GM12891 (cell line): ENCODE data around the gene MRPL9.
"Not testable (repeated sequence)": the region's sequence is repeated elsewhere in the genome, so short reads cannot be mapped to it uniquely, and the experiment has no call there.

Experiments
- POLR2A ChIP-seq: IDR thresholded peaks from 2 replicates; pipeline ENCODE4 v1.6.1; 2011; ENCODE audit warnings: low read depth, low read length, control low read depth
- POLR2AphosphoS5 ChIP-seq: IDR thresholded peaks from 2 replicates; pipeline ENCODE4 v1.6.1; 2011; ENCODE audit warnings: low read depth, low read length, control low read depth
- POU2F2 ChIP-seq: IDR thresholded peaks from 2 replicates; pipeline ENCODE4 v1.6.1; 2011; ENCODE audit warnings: low read depth, mild to moderate bottlenecking, control low read depth, low read length, moderate library complexity
- SPI1 ChIP-seq: IDR thresholded peaks from 2 replicates; pipeline ENCODE4 v1.6.1; 2011; ENCODE audit warnings: low read depth, low read length, control low read depth
- TAF1 ChIP-seq: IDR thresholded peaks from 2 replicates; pipeline ENCODE4 v1.6.1; 2011; ENCODE audit warnings: low read depth, low read length, control low read depth

DNA sequence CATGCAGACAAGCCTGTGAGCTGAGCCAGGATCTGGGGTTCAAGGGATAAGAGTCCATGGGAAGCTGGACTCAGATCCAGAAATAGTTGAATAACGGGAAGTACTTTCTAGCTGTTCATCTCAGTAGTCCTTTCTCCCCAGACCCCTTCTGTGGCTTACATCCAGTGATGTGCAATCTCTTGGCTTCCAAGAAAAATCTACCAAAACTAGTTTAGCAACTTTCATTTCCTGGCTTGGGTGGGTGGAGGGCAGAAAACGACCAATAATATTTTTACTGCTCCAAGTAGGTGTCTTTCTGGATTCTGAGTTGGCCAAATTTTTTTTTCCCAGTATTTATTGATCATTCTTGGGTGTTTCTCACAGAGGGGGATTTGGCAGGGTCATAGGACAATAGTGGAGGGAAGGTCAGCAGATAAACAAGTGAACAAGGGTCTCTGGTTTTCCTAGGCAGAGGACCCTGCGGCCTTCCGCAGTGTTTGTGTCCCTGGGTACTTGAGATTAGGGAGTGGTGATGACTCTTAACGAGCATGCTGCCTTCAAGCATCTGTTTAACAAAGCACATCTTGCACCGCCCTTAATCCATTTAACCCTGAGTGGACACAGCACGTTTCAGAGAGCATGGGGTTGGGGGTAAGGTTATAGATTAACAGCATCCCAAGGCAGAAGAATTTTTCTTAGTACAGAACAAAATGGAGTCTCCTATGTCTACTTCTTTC, 5.2 kb upstream of the MRPL9 start:
- not testable (repeated sequence) for TF ChIP-seq POLR2AphosphoS5, POLR2A, TAF1, SPI1, POU2F2
